HG03571 (cell line): Measurements from ENCODE around the gene APBB2.
A peak's percentile ranks its signal among the peaks of the same experiment; 100 is the strongest.

Source experiments
- ATAC-seq: cut with Tn5 transposase; IDR thresholded peaks from one replicate; pipeline ENCODE4 v1.9.1; 2021; ENCODE audit not compliant: unreplicated experiment

APBB2 gene

GRCh38 chr4:40991908-40992307 is 222.4 kb downstream of the APBB2 start:
- ATAC-seq, result peak; percentile 55

- no peak for ATAC-seq
Measured at GRCh38 chr4:40990899-40991265, 223.5 kb downstream of the APBB2 start.

GRCh38 chr4:40990236-40990898 is 224.0 kb downstream of the APBB2 start:
- ATAC-seq, result no peak

GRCh38 chr4:40987151-40987550 is 227.2 kb downstream of the APBB2 start:
- no peak for ATAC-seq

GRCh38 chr4:40986375-40986774 is 228.0 kb downstream of the APBB2 start:
- no peak for ATAC-seq

GRCh38 chr4:40984051-40984450 is 230.3 kb downstream of the APBB2 start:
- ATAC-seq, result no peak

GRCh38 chr4:40980318-40980883 is 233.9 kb downstream of the APBB2 start:
- peak; percentile 70 for ATAC-seq

GRCh38 chr4:40978548-40978947 is 235.8 kb downstream of the APBB2 start:
- ATAC-seq, result no peak

- no peak for ATAC-seq
Measured at GRCh38 chr4:40976343-40976742, 238.0 kb downstream of the APBB2 start.

GRCh38 chr4:40972722-40973121 is 241.6 kb downstream of the APBB2 start:
- ATAC-seq, result no peak

GRCh38 chr4:40971338-40971737 is 243.0 kb downstream of the APBB2 start:
- no peak for ATAC-seq

GRCh38 chr4:40969501-40969900 is 244.8 kb downstream of the APBB2 start:
- no peak for ATAC-seq

- ATAC-seq, result no peak
Measured at GRCh38 chr4:40967550-40967949, 246.8 kb downstream of the APBB2 start.

GRCh38 chr4:40966091-40966490 is 248.3 kb downstream of the APBB2 start:
- ATAC-seq, result no peak

GRCh38 chr4:40963897-40964478 is 250.4 kb downstream of the APBB2 start:
- no peak for ATAC-seq

GRCh38 chr4:40962551-40963180 is 251.7 kb downstream of the APBB2 start:
- ATAC-seq, result no peak

GRCh38 chr4:40960941-40961340 is 253.4 kb downstream of the APBB2 start:
- no peak for ATAC-seq

- no peak for ATAC-seq
Measured at GRCh38 chr4:40957281-40957680, 257.1 kb downstream of the APBB2 start.

GRCh38 chr4:40956721-40957255 is 257.6 kb downstream of the APBB2 start:
- no peak for ATAC-seq

GRCh38 chr4:40954088-40954668 is 260.2 kb downstream of the APBB2 start:
- ATAC-seq, result no peak

- ATAC-seq, result no peak
Measured at GRCh38 chr4:40953283-40954087, 260.9 kb downstream of the APBB2 start.
